HFFc6 (cell line): Measurements from ENCODE around the gene TPST1. TPM values are rescaled to one million over a fixed set of nuclear protein-coding genes. Genes with fewer than 3 reads are reported as not detected.
"Not testable (repeated sequence)": the region's sequence is repeated elsewhere in the genome, so short reads cannot be mapped to it uniquely, and the experiment has no call there.

Source experiments
- DNase-seq: peaks from one replicate; pipeline ENCODE4 v3.0.0-alpha.2; 2018
- H3K27ac Mint-ChIP-seq: 2 replicates; pipeline ENCODE4 v1.8.0; 2020; ENCODE audit warnings: mild to moderate bottlenecking, mixed read lengths
- H3K27me3 Mint-ChIP-seq: 2 replicates; pipeline ENCODE4 v1.8.0; 2021; ENCODE audit warnings: mild to moderate bottlenecking, moderate library complexity, mixed read lengths; ENCODE audit not compliant: insufficient read depth
- H3K36me3 Mint-ChIP-seq: 2 replicates; pipeline ENCODE4 v1.8.0; 2021; ENCODE audit warnings: low read depth, mixed read lengths
- H3K4me1 Mint-ChIP-seq: 2 replicates; pipeline ENCODE4 v1.8.0; 2020; ENCODE audit warnings: low read depth, mixed read lengths
- H3K4me3 Mint-ChIP-seq: 2 replicates; pipeline ENCODE4 v1.8.0; 2020; ENCODE audit warnings: mild to moderate bottlenecking, moderate library complexity, mixed read lengths
- H3K9me3 Mint-ChIP-seq: 2 replicates; pipeline ENCODE4 v1.8.0; 2020; ENCODE audit warnings: mild to moderate bottlenecking, mixed read lengths
- CTCF ChIP-seq: fragments of 200-600 bp; sonication (generic); IDR thresholded peaks from 2 replicates; pipeline ENCODE4 v1.5.0; 2021; ENCODE audit warnings: antibody characterized with exemption, mild to moderate bottlenecking
- total RNA-seq, 6 experiments: library from RNA; stranded (reverse); fragmentation: NEBNext Ultra II Directional; extraction: Animal tissue kit (Norgen Biotek cat#: 25700); gene quantifications; 2 replicates in 1 of 6; 3 replicates in 5 of 6; pipeline ENCODE4 v1.2.3, GENCODE V29; 2021

The TPST1 gene
- total RNA-seq, 6 experiments from 2014 or later = 21.7 to 36.1 (median 29.2) TPM

DNA sequence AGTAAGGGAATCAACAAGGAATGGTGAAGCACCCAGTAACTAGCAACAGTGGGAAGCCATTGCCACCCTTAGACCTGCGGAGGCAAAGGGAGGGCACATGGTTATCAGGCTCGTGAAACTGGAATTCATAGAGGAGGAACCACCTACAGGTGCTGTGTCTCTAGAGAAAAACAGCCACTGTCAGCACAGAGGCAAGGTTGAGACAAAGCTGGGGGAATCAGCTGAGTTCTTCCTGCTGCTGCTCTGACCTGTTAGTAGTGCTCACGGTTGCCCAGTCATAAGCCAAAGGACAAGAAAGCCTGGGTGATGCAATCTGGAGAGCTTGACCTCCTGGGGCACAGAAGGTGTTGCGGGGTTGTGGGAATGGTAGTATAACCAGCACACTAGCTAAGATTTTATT is 110.1 kb downstream of the TPST1 start:
- Mint-ChIP-seq H3K27ac (no peak overlapping the region), H3K4me3 (no peak overlapping the region), H3K27me3 (no peaks in the 10 kb centered on the region), H3K4me1 (peaks cover 24% of the 10 kb centered on the region), H3K9me3 (no peaks in the 10 kb centered on the region), H3K36me3 (no peaks in the 10 kb centered on the region; the same call in 1 of the 2 replicates)
- DNase-seq = no peak
- no peak for TF ChIP-seq CTCF

GRCh38 chr7:66319407-66319979 is 114.4 kb downstream of the TPST1 start:
- H3K4me1 Mint-ChIP-seq = peaks cover 35% of the 10 kb centered on the region
- no peak overlapping the region for H3K27ac Mint-ChIP-seq
- peaks cover 20% of the 10 kb centered on the region for H3K36me3 Mint-ChIP-seq
- TF ChIP-seq CTCF = no peak
- H3K4me3 Mint-ChIP-seq = no peak overlapping the region
- H3K9me3 Mint-ChIP-seq = no peaks in the 10 kb centered on the region
- DNase-seq = no peak
- H3K27me3 Mint-ChIP-seq = no peaks in the 10 kb centered on the region

GRCh38 chr7:66321283-66321682 is 116.1 kb downstream of the TPST1 start:
- H3K36me3 Mint-ChIP-seq = peaks cover 20% of the 10 kb centered on the region
- no peak overlapping the region for H3K27ac Mint-ChIP-seq
- TF ChIP-seq CTCF = no peak

DNA sequence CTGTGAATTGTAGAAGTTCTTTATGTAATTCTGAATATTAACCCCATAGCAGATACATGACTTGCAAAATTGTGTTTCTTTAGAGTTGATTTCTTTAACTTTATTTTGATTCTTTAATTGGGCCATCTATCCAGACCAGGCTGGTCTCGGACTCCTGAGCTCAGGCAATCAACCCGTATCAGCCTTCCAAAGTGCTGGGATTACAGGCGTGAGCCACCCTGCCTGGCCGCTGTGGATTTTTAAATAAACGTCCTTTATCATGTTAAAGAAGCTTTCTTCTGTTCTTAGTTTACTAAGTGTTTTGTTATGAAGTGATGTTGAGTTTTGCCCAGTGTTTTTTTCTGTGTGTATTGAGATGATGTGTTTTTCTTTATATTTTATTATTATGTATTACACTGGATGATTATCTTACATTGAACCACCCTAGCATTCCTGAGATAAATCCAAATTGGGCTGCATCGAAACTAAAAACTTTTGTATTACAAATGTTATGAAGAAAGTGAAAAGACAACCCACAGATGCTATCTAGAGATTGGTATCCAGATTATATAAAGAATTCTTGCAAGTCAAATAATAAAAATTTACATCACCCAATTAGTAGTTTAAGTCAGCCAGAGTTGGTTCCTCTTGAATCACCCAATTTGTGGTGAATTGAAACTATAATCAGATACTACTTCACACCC is 118.1 kb downstream of the TPST1 start:
- DNase-seq = no peak
- Mint-ChIP-seq H3K9me3 (no peaks in the 10 kb centered on the region), H3K4me1 (peaks cover 56% of the 10 kb centered on the region), H3K36me3 (peaks cover 20% of the 10 kb centered on the region), H3K27me3 (no peaks in the 10 kb centered on the region), H3K4me3 (no peak overlapping the region), H3K27ac (no peak overlapping the region)
- no peak for TF ChIP-seq CTCF

More at GRCh38 chr7:66321283-66321682, 116.1 kb downstream of the TPST1 start:
- Mint-ChIP-seq H3K4me1 (peaks cover 40% of the 10 kb centered on the region), H3K9me3 (no peaks in the 10 kb centered on the region), H3K4me3 (no peak overlapping the region), H3K27me3 (no peaks in the 10 kb centered on the region)
- DNase-seq = no peak

- H3K4me1 Mint-ChIP-seq = peaks cover 42% of the 10 kb centered on the region
- H3K4me3 Mint-ChIP-seq, H3K27me3 Mint-ChIP-seq, DNase-seq, H3K9me3 Mint-ChIP-seq, H3K27ac Mint-ChIP-seq: not testable (repeated sequence)
- peaks cover 20% of the 10 kb centered on the region for H3K36me3 Mint-ChIP-seq
Observed at GRCh38 chr7:66324985-66325384, 119.9 kb downstream of the TPST1 start.

DNA sequence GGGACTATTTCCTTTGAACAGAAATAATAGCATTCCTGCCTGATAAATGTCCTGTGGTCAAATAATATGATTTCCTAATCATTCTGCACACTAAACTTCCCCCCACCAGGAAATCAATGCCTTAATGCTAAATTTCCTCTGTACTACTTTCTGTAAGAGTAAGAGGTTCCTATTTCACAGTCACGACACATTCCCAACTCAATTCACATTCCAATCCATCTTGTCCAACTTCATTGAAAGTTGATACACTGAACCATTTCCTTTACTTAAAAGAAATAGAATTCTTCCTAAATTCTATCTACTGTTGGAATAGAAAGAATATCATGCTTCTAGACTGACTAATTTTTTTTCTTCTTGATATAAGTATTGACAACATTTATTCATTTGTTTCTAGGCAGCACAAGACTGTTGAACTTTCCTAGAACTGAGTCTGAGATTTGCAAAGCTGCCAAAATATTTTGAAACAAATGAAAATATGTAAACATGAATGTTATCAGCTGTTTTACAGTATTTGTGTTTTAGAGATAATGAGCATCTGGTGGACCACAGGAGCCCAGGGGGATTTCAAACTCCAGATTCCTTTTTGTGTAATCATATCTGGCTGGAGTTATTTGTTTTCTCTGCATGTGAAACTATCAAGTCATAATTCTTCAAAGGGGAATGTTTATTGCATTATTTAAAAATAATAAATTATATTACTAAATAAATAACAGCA is 121.5 kb downstream of the TPST1 start:
- DNase-seq = peak; percentile 76
- no peaks in the 10 kb centered on the region for H3K27me3 Mint-ChIP-seq
- H3K9me3 Mint-ChIP-seq = no peaks in the 10 kb centered on the region
- peak overlapping the region; percentile 49 for H3K4me3 Mint-ChIP-seq
- H3K36me3 Mint-ChIP-seq = peaks cover 11% of the 10 kb centered on the region; the same call in 1 of the 2 replicates
- H3K27ac Mint-ChIP-seq = peak overlapping the region; percentile 72
- no peak for TF ChIP-seq CTCF
- peaks cover 51% of the 10 kb centered on the region for H3K4me1 Mint-ChIP-seq
